ENCODE data around the gene UGT2B10. TPM values are rescaled to one million over a fixed set of nuclear protein-coding genes. Genes with fewer than 3 reads are reported as not detected.
"Not testable (repeated sequence)": the region's sequence is repeated elsewhere in the genome, so short reads cannot be mapped to it uniquely, and the experiment has no call there.

The UGT2B10 gene
- total RNA-seq: not detected

DNA sequence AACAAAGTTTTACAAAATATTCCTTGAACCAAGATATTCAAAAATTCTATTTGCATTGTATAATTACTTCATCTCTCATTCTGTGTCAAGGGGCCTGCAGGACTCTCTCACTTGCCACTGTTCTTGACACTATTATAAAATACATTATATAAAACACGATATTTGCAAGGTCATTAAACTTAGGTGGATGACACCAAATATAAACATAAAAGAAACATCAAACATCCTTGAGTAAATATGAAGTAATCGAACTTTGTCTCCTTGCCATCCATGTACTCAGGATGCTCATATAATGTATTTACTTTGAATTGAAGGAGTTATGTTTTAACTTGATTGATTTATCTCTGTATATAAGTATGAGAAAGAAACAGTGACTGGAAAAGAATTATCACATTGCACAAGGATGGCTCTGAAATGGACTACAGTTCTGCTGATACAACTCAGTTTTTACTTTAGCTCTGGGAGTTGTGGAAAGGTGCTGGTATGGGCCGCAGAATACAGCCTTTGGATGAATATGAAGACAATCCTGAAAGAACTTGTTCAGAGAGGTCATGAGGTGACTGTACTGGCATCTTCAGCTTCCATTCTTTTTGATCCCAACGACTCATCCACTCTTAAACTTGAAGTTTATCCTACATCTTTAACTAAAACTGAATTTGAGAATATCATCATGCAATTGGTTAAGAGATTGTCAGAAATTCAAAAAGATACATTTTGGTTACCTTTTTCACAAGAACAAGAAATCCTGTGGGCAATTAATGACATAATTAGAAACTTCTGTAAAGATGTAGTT is at the start of gene UGT2B10:
Gene UGT2B10, plus strand, starts transcription at position 378 of the 793 bp plus-strand sequence. Its CDS starts 26 bp downstream, at position 404.
- ATAC-seq; H3K4me3 Mint-ChIP-seq; H3K27ac Mint-ChIP-seq; H3K36me3 Mint-ChIP-seq; DNase-seq; H3K27me3 Mint-ChIP-seq; H3K4me1 Mint-ChIP-seq; H3K9me3 Mint-ChIP-seq (ENCODE audit: low read depth); CTCF ChIA-PET: not testable (repeated sequence)

DNA sequence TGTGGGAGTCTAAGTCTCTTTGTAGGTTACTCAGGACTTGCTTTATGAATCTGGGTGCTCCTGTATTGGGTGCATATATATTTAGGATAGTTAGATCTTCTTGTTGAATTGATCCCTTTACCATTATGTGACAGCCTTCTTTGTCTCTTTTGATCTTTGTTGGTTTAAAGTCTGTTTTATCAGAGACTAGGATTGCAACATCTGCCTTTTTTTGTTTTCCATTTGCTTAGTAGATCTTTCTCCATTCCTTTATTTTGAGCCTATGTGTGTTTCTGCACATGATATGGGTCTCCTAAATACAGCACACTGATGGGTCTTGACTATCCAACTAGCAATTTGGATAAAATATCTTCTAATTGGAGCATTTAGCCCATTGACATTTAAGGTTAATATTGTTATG is 44.0 kb upstream of the UGT2B10 start:
- H3K4me3 Mint-ChIP-seq; H3K36me3 Mint-ChIP-seq; H3K27me3 Mint-ChIP-seq; H3K27ac Mint-ChIP-seq; DNase-seq; ATAC-seq; H3K9me3 Mint-ChIP-seq (ENCODE audit: low read depth); CTCF ChIA-PET; H3K4me1 Mint-ChIP-seq: not testable (repeated sequence)

GRCh38 chr4:68773699-68774098 is 42.1 kb upstream of the UGT2B10 start:
- Mint-ChIP-seq H3K4me1 (no peaks in the 10 kb centered on the region), H3K36me3 (no peaks in the 10 kb centered on the region), H3K9me3 (ENCODE audit: low read depth) (no peaks in the 10 kb centered on the region), H3K27me3 (no peaks in the 10 kb centered on the region), H3K4me3 (no peak overlapping the region), H3K27ac (no peak overlapping the region)
- CTCF ChIA-PET: no interaction called here
- no peak for DNase-seq
- ATAC-seq: no peak

GRCh38 chr4:68780232-68780631 is 35.6 kb upstream of the UGT2B10 start:
- Mint-ChIP-seq H3K4me1 (no peaks in the 10 kb centered on the region), H3K9me3 (ENCODE audit: low read depth) (peaks cover 7% of the 10 kb centered on the region), H3K27me3 (no peaks in the 10 kb centered on the region), H3K27ac (no peak overlapping the region), H3K4me3 (no peak overlapping the region), H3K36me3 (no peaks in the 10 kb centered on the region)
- DNase-seq (no peak), ATAC-seq (no peak)
- CTCF ChIA-PET: no interaction called here

DNA sequence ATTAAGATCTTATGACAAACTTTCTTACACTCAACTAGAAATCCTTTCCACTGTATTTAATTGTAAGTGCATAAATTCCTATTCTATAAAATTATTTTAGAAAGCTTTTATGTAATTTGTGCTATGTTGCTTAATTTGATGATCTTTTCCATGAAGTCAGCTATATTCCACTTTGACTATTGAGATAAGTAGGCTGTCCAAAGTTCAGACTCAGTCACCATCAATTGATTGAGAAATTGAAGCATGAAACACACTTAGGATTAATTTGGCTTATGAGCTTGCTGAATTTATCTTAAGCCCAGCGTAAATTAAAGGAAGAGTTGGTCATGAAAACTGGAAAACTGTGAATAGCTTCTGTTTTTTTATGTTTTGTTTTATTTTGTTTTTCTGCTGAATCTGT is 18.7 kb upstream of the UGT2B10 start:
- no peak overlapping the region for H3K4me3 Mint-ChIP-seq
- no peaks in the 10 kb centered on the region for H3K4me1 Mint-ChIP-seq
- H3K36me3 Mint-ChIP-seq: no peaks in the 10 kb centered on the region
- DNase-seq: no peak
- no peaks in the 10 kb centered on the region for H3K27me3 Mint-ChIP-seq
- H3K9me3 Mint-ChIP-seq (ENCODE audit: low read depth): no peaks in the 10 kb centered on the region
- CTCF ChIA-PET: no interaction called here
- ATAC-seq: no peak
- H3K27ac Mint-ChIP-seq: no peak overlapping the region

DNA sequence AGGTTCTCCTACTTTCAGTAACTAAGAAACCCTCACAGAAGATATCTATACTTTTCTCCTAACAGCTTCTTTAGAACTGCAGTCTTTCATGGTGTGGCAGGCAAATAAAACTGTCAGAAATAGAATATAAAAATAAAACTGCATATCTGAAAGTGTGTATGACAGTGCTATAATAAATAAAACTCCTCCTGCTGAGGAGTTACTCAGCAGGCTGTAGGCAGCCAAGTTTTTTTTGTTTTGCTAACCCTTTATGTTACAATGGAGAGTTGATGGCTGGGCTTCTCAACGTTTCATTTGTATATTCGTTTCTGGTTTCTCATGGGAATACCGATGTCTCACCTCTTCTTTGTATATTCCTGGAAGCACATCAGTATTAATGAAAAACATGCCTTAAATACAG is 18.2 kb upstream of the UGT2B10 start:
- no peak overlapping the region for H3K27ac Mint-ChIP-seq
- CTCF ChIA-PET: no interaction called here
- no peak for ATAC-seq

GRCh38 chr4:68803013-68803412 is 12.8 kb upstream of the UGT2B10 start:
- Mint-ChIP-seq H3K4me3 (no peak overlapping the region), H3K9me3 (ENCODE audit: low read depth) (no peaks in the 10 kb centered on the region), H3K27me3 (no peaks in the 10 kb centered on the region), H3K36me3 (no peaks in the 10 kb centered on the region), H3K4me1 (no peaks in the 10 kb centered on the region), H3K27ac (no peak overlapping the region)
- ATAC-seq: no peak
- DNase-seq: no peak
- CTCF ChIA-PET: no interaction called here

More for the DNA sequence above, 18.2 kb upstream of the UGT2B10 start:
- H3K9me3 Mint-ChIP-seq (ENCODE audit: low read depth): no peaks in the 10 kb centered on the region
- no peak for DNase-seq
- no peaks in the 10 kb centered on the region for H3K27me3 Mint-ChIP-seq
- no peaks in the 10 kb centered on the region for H3K36me3 Mint-ChIP-seq
- H3K4me1 Mint-ChIP-seq: no peaks in the 10 kb centered on the region
- H3K4me3 Mint-ChIP-seq: no peak overlapping the region

GRCh38 chr4:68808060-68808459 is 7.7 kb upstream of the UGT2B10 start:
- H3K36me3 Mint-ChIP-seq: no peaks in the 10 kb centered on the region
- H3K4me3 Mint-ChIP-seq: no peak overlapping the region
- no peaks in the 10 kb centered on the region for H3K27me3 Mint-ChIP-seq

DNA sequence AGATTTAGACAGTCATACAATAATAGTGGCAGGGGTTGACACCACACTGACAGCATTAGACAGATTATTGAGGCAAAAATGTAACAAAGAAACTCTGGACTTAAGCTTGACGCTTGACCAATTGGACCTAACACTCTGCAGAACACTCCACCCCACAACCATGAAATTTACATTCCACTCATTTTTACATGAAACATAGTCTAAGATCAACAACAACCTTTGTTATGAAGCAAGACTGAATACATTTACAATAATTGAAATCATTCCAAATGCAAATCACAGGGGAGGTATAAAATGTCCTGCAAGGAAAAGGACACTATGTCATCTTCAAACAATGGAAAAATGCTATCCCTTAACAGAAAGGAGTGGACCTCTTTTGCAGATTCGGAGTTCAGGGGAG is 4.9 kb upstream of the UGT2B10 start:
- Mint-ChIP-seq H3K36me3 (no peaks in the 10 kb centered on the region), H3K4me1 (no peaks in the 10 kb centered on the region), H3K9me3 (ENCODE audit: low read depth) (no peaks in the 10 kb centered on the region), H3K4me3 (no peak overlapping the region), H3K27ac (no peak overlapping the region), H3K27me3 (no peaks in the 10 kb centered on the region)
- DNase-seq (no peak), ATAC-seq (no peak)
- CTCF ChIA-PET: no interaction called here

More at GRCh38 chr4:68808060-68808459, 7.7 kb upstream of the UGT2B10 start:
- Mint-ChIP-seq H3K9me3 (ENCODE audit: low read depth) (no peaks in the 10 kb centered on the region), H3K4me1 (no peaks in the 10 kb centered on the region), H3K27ac (no peak overlapping the region)
- no peak for ATAC-seq
- no peak for DNase-seq
- CTCF ChIA-PET: no interaction called here

GRCh38 chr4:68816410-68817265 is 844 bp downstream of the UGT2B10 start:
- CTCF ChIA-PET; H3K4me1 Mint-ChIP-seq; DNase-seq; H3K9me3 Mint-ChIP-seq (ENCODE audit: low read depth); H3K4me3 Mint-ChIP-seq; ATAC-seq; H3K27ac Mint-ChIP-seq; H3K36me3 Mint-ChIP-seq; H3K27me3 Mint-ChIP-seq: not testable (repeated sequence)

DNA sequence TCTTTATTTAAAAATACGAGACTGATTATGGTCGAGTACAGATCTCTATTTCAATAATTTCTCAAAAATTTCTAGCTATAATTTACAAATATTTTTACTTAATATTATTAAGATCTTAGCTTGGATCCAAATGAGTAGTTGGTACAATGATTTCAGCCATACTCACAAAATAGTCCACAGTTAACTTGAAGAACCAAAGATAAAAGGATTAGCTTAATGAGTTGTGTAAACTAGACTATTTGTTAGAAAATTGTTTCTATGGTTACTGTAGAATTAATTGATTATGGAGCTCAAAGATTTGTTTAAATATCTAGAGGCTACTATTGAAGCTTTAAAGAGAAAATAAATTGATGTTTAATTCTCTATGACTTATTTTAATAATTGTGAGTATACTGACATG is 1.6 kb downstream of the UGT2B10 start:
- Mint-ChIP-seq H3K4me3 (no peak overlapping the region), H3K27ac (no peak overlapping the region), H3K4me1 (no peaks in the 10 kb centered on the region), H3K9me3 (ENCODE audit: low read depth) (no peaks in the 10 kb centered on the region), H3K36me3 (no peaks in the 10 kb centered on the region), H3K27me3 (no peaks in the 10 kb centered on the region)
- no peak for ATAC-seq
- CTCF ChIA-PET: no interaction called here
- DNase-seq: no peak

- H3K36me3 Mint-ChIP-seq; H3K27ac Mint-ChIP-seq; CTCF ChIA-PET; ATAC-seq; H3K4me1 Mint-ChIP-seq; DNase-seq; H3K27me3 Mint-ChIP-seq; H3K9me3 Mint-ChIP-seq (ENCODE audit: low read depth); H3K4me3 Mint-ChIP-seq: not testable (repeated sequence)
Observed at GRCh38 chr4:68818030-68818462, 2.3 kb downstream of the UGT2B10 start.

DNA sequence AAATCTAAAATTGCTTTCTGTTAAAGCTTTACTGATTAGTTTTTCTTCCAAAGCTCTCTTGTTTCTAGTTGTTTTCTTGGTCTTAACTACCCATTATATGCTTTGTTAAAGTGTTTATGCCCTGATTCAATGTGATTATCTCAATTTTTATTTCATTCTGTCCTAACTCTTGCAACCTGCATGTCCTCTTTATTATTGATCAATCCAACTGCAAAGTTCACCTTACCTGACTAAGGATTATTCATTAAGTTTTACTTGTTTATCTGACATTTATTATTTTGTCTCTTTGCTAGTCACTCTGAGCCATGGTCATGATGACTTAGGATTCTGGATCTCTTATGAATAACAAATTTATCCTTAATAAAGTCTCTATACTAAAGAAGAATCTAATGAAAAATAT is 15.8 kb downstream of the UGT2B10 start:
- H3K27ac Mint-ChIP-seq: no peak overlapping the region
- CTCF ChIA-PET: no interaction called here
- H3K36me3 Mint-ChIP-seq: no peaks in the 10 kb centered on the region
- H3K4me3 Mint-ChIP-seq: no peak overlapping the region
- H3K4me1 Mint-ChIP-seq: no peaks in the 10 kb centered on the region
- DNase-seq (no peak), ATAC-seq (no peak)
- H3K27me3 Mint-ChIP-seq: no peaks in the 10 kb centered on the region
- no peaks in the 10 kb centered on the region for H3K9me3 Mint-ChIP-seq (ENCODE audit: low read depth)

- no peak overlapping the region for H3K4me3 Mint-ChIP-seq
- ATAC-seq: no peak
Observed at GRCh38 chr4:68850293-68850692, 34.5 kb downstream of the UGT2B10 start.

More at GRCh38 chr4:68850293-68850692, 34.5 kb downstream of the UGT2B10 start:
- no peaks in the 10 kb centered on the region for H3K4me1 Mint-ChIP-seq
- CTCF ChIA-PET: no interaction called here
- no peaks in the 10 kb centered on the region for H3K27me3 Mint-ChIP-seq
- H3K36me3 Mint-ChIP-seq: no peaks in the 10 kb centered on the region
- no peak for DNase-seq
- no peak overlapping the region for H3K27ac Mint-ChIP-seq
- peaks cover 3% of the 10 kb centered on the region for H3K9me3 Mint-ChIP-seq (ENCODE audit: low read depth)
